ENCODE measurements around the gene CTDSP2. TPM values are rescaled to one million over a fixed set of nuclear protein-coding genes. Genes with fewer than 3 reads are reported as not detected.

CTDSP2 gene
- total RNA-seq, 4 donors from 2014 or later: 66.0 to 116 (median 83.4) TPM

DNA sequence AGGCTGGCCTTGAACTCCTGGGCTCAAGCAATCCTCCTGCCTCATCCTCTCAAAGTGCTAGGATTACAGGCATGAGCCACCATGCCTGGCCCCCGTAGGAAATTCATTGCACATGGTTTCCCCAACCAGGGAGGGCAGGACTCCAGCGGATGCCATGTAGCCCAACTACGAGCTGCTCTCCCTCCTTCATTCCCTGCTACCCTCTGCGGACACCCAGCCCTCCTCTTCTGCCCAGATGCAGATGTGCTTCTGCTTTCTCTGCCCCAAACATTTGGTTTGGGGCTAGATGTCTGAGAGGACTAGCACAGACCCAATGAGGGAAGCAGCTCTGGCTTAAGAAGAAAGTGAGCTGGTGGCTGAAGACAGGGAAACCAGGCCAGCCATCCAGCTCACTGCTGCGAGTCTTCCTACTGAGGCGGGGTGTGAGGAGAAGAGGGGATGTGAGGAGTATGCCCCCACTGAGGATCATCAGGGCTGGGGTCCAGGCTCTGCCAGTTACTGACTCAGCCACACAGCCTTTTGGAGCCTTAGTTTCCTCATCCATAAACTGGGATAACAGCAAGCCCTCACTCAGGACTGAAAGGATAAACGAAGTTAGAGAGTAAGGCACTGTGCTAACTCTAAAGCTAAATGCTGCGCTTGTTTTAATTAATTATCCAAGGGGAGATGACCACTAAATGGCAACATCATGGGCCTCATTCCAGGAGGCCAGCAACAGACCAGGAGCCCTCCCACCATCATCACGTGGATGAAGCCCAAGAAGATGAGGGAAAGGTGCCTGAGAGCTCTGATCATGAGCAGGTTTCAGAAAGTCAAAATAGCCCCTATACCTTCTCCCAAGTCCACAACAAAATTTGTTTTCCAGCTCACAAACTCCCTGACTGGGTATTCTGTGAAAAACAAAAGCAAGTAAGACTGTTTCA lies 10.9 kb downstream of the CTDSP2 start:
- Histone ChIP-seq H3K27ac (peak overlapping the region; percentile 93 to 99 (median 98)), H3K27me3 (no peaks in the 10 kb centered on the region), H3K36me3 (no peaks in the 10 kb centered on the region), H3K4me1 (peaks cover 98 to 100% of the 10 kb centered on the region in 2 donors), H3K4me3 (peak overlapping the region; percentile 21 to 34 (median 24)), H3K9me3 (no peaks in the 10 kb centered on the region)
- in situ Hi-C loops (cut with MboI; ENCODE audit: low sequenced_read_pairs in 4 of 4) (no loop called here), intact Hi-C loops (cut with DNase I; ENCODE audit: low total_unique reads) (no loop called here)
- no peak for ATAC-seq
- no peak for DNase-seq
- TF ChIP-seq POLR2A (IDR thresholded peaks at IDR 0.05): no peak
- TF ChIP-seq, protein P1, sequence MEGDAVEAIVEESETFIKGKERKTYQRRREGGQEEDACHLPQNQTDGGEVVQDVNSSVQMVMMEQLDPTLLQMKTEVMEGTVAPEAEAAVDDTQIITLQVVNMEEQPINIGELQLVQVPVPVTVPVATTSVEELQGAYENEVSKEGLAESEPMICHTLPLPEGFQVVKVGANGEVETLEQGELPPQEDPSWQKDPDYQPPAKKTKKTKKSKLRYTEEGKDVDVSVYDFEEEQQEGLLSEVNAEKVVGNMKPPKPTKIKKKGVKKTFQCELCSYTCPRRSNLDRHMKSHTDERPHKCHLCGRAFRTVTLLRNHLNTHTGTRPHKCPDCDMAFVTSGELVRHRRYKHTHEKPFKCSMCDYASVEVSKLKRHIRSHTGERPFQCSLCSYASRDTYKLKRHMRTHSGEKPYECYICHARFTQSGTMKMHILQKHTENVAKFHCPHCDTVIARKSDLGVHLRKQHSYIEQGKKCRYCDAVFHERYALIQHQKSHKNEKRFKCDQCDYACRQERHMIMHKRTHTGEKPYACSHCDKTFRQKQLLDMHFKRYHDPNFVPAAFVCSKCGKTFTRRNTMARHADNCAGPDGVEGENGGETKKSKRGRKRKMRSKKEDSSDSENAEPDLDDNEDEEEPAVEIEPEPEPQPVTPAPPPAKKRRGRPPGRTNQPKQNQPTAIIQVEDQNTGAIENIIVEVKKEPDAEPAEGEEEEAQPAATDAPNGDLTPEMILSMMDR (IDR thresholded peaks at IDR 0.05 in 4 of 5, conservative IDR thresholded peaks at IDR 0.05 in 1 of 5): no peak

DNA sequence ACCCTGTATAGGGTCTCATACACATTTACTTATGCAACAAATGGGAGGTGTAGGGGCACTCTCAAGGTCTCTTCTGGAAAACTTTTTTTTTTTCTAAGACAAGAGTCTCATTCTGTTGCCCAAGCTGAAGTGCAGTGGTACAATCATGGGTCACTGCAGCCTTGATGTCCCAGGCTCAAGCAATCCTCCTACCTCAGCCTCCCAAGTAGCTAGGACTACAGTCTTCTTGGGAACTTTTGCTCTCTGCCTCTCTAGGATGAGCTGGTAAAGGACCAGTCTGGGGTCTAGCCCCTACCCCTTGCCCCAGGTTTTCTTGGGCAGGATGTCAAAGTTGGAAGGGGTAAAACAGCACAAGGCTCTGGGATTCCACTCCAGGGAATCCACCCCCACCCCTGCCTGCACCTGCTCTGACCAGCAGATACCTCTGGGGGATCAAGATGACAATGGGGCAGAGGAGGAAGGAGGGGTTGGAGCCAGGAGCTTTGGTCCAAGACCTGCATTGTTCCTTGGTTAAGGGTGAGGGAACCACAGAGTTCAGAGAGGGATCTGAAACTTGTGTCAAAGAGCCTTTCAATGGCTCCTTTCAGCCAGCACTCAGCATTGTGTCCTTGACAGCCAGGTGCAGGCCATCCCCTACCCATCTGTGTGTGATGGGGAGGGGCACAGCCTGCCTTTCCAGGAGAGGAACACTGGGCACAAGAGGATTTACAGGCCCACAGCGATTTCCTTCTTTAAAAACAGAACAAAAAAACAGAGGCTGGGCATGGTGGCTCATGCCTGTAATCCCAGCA lies 12.2 kb downstream of the CTDSP2 start:
- no peaks in the 10 kb centered on the region for H3K9me3 ChIP-seq
- H3K36me3 ChIP-seq: peaks cover 0 to under 1% of the 10 kb centered on the region in 2 donors
- peak overlapping the region; percentile 93 to 99 (median 98) for H3K27ac ChIP-seq
- H3K4me1 ChIP-seq: peaks cover 98 to 100% of the 10 kb centered on the region in 2 donors
- DNase-seq (no peak), ATAC-seq (no peak)
- H3K4me3 ChIP-seq: peak overlapping the region in 1 of 4 donors; percentile 12
- TF ChIP-seq, protein P1 (IDR thresholded peaks at IDR 0.05 in 4 of 5, conservative IDR thresholded peaks at IDR 0.05 in 1 of 5): no peak
- TF ChIP-seq POLR2A (IDR thresholded peaks at IDR 0.05): no peak
- no peaks in the 10 kb centered on the region for H3K27me3 ChIP-seq
- intact Hi-C loops (cut with DNase I; ENCODE audit: low total_unique reads) (loop anchor here (5.0 kb wide), 1 partner anchor 52 kb away; the partner anchor contains the start of gene TSFM), in situ Hi-C loops (cut with MboI; ENCODE audit: low sequenced_read_pairs in 4 of 4) (loop anchor here in 1 of 4 donors (5.0 kb wide), 1 partner anchor 73 kb away; no protein-coding TSS in a partner anchor)

DNA sequence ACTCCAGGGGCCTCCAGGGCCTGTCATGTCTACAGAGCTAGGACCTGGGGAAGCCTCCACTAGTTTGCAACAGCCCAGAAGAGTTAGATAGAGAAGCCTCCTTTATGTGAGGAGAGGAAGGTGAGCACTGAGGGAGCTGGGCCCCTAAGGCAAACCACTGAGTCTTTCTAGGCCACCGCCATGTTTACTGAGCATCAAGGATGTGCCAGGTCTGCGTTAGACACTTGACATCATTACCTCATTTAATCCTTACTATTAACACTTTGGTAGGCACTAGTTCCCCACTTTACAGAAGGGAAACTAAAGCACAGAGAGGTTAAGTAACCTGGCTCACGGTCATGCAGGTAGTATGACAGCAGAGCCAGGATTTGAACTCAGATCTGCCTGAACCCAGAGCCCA lies 12.9 kb downstream of the CTDSP2 start:
- Histone ChIP-seq H3K4me1 (peaks cover 97 to 100% of the 10 kb centered on the region in 2 donors), H3K9me3 (no peaks in the 10 kb centered on the region), H3K27ac (peak overlapping the region; percentile 93 to 99 (median 98)), H3K36me3 (peaks cover 0 to 7% of the 10 kb centered on the region in 2 donors), H3K27me3 (no peaks in the 10 kb centered on the region), H3K4me3 (peak overlapping the region in 3 of 4 donors; percentile 5 to 12 (median 11))
- ATAC-seq (no peak), DNase-seq (no peak)
- intact Hi-C loops (cut with DNase I; ENCODE audit: low total_unique reads): loop anchor here (5.0 kb wide), 1 partner anchor 51 kb away; the partner anchor contains the start of gene TSFM
- TF ChIP-seq, protein P1 (IDR thresholded peaks at IDR 0.05 in 4 of 5, conservative IDR thresholded peaks at IDR 0.05 in 1 of 5): no peak
- no peak for TF ChIP-seq POLR2A (IDR thresholded peaks at IDR 0.05)
- in situ Hi-C loops (cut with MboI; ENCODE audit: low sequenced_read_pairs in 4 of 4): loop anchor here in 1 of 4 donors (5.0 kb wide), 1 partner anchor 74 kb away; no protein-coding TSS in a partner anchor

DNA sequence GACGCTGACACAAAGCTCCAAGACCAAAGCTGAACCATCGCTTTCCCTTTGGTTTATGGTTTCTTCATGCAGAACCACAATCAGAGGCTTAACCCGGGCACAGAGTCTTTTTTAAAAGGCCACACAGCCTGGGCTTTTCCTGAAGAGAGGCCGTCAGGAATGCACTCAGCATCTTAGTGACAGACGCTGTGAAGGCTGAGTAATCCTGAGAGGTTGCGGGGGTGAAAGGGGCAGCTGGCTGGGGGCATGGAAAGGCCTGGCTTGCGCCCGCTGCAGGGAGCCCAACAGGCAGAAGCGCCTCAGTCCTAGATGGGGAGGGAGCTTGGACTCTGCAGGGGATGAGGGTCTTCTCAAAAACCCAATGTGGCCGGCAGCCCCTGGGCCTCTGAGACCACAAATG lies 13.6 kb downstream of the CTDSP2 start:
- Histone ChIP-seq H3K9me3 (no peaks in the 10 kb centered on the region), H3K4me1 (peaks cover 90 to 97% of the 10 kb centered on the region in 2 donors), H3K4me3 (peak overlapping the region in 2 of 4 donors; percentile 5 to 11), H3K27ac (peak overlapping the region; percentile 93 to 99 (median 98)), H3K36me3 (peaks cover 0 to 14% of the 10 kb centered on the region in 2 donors), H3K27me3 (no peaks in the 10 kb centered on the region)
- in situ Hi-C loops (cut with MboI; ENCODE audit: low sequenced_read_pairs in 4 of 4): loop anchor here in 1 of 4 donors (5.0 kb wide), 1 partner anchor 74 kb away; no protein-coding TSS in a partner anchor
- intact Hi-C loops (cut with DNase I; ENCODE audit: low total_unique reads): loop anchor here (5.0 kb wide), 1 partner anchor 51 kb away; the partner anchor contains the start of gene TSFM
- ATAC-seq: no peak
- no peak for DNase-seq
- TF ChIP-seq, protein P1 (IDR thresholded peaks at IDR 0.05 in 4 of 5, conservative IDR thresholded peaks at IDR 0.05 in 1 of 5): no peak
- no peak for TF ChIP-seq POLR2A (IDR thresholded peaks at IDR 0.05)
